Nephron (organoid): Measurements from ENCODE around the gene BDH1.
A peak's percentile ranks its signal among the peaks of the same experiment; 100 is the strongest.
"Not testable (repeated sequence)": the region's sequence is repeated elsewhere in the genome, so short reads cannot be mapped to it uniquely, and the experiment has no call there.

ENCODE experiments used
- H3K27ac Mint-ChIP-seq, 3 experiments: 2 replicates each; pipeline ENCODE4 v1.8.0; 2020; ENCODE audit warnings: mixed read lengths in 3 of 3, mild to moderate bottlenecking in 2 of 3, moderate library complexity in 1 of 3
- H3K27me3 Mint-ChIP-seq: 2 replicates; pipeline ENCODE4 v1.8.0; 2021; ENCODE audit warnings: low read depth, mild to moderate bottlenecking, moderate library complexity, mixed read lengths
- H3K36me3 Mint-ChIP-seq: 2 replicates; pipeline ENCODE4 v1.8.0; 2020; ENCODE audit warnings: low read depth, mixed read lengths
- H3K4me1 Mint-ChIP-seq: 2 replicates; pipeline ENCODE4 v1.8.0; 2020; ENCODE audit warnings: mixed read lengths
- H3K4me3 Mint-ChIP-seq, 3 experiments: 2 replicates each; pipeline ENCODE4 v1.8.0; 2020; ENCODE audit warnings: mild to moderate bottlenecking in 3 of 3, mixed read lengths in 3 of 3, moderate library complexity in 2 of 3
- H3K9me3 Mint-ChIP-seq: 2 replicates; pipeline ENCODE4 v1.8.0; 2020; ENCODE audit warnings: mixed read lengths
- CTCF ChIP-seq, 3 experiments: fragments of 200-600 bp; sonication (generic); IDR thresholded peaks; one replicate each; pipeline ENCODE4 v1.5.0; 2021; ENCODE audit warnings: antibody characterized with exemption in 3 of 3; ENCODE audit not compliant: unreplicated experiment in 3 of 3

Gene BDH1

DNA sequence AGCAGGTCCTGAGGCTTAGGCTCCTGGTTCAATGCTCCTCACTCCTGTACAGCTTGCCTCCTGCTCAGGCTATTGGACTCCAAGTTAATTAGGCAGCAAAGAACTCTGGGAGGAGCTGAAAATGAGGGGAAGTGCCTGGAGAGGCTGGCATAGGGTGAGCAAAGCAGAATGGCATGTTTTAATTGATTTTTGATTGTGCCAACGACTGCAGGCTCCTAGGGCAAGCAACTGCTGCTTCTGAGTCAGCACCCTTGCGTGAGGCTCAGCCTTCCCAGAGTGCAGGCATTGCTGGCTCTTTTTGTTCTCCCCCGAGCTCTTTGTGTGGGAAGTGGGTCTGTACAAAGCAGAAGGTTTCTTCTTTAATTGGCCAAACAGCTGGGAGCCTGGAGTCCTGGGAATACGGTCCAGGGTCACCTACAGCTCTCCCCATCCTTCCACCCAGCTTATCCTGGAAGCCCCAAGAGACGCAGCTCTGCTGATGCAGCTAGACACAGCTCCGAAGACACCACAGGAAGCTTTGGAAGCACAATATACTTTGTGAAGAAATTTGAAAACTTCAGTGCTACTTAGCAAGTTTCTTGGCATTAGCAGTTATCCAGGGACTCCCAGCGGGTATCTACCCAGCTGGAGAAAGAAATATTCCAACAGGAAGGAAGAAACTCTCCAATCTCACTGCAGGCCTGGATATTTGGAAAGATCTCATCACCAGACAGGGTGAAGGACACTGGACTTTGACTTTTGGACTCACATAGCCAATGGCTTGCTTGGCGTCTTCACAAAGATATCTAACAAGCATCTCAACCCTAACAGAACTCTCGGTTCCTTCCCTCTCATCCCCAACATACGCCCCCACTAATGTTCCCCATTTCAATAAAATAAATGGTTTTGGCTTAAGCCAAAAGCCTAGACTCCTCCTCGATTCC lies 76.8 kb downstream of the BDH1 start:
- Mint-ChIP-seq H3K9me3 (peaks cover 3% of the 10 kb centered on the region), H3K27ac (no peak overlapping the region), H3K27me3 (peaks cover 5% of the 10 kb centered on the region), H3K4me3 (no peak overlapping the region), H3K4me1 (peaks cover 2% of the 10 kb centered on the region), H3K36me3 (no peaks in the 10 kb centered on the region)
- TF ChIP-seq CTCF (IDR thresholded peaks at IDR 0.05; ENCODE audit: unreplicated experiment in 3 of 3), result no peak

- H3K36me3 Mint-ChIP-seq, H3K27ac Mint-ChIP-seq, H3K27me3 Mint-ChIP-seq, H3K9me3 Mint-ChIP-seq, H3K4me3 Mint-ChIP-seq: not testable (repeated sequence)
- peaks cover 13% of the 10 kb centered on the region for H3K4me1 Mint-ChIP-seq
These were observed 78.0 kb downstream of the BDH1 start for GRCh38 chr3:197477816-197478215.

- peaks cover 3% of the 10 kb centered on the region for H3K9me3 Mint-ChIP-seq
- H3K27ac Mint-ChIP-seq, result peak overlapping the region in 1 of 3 experiments; percentile 22
- H3K36me3 Mint-ChIP-seq, result no peaks in the 10 kb centered on the region
- no peak overlapping the region for H3K4me3 Mint-ChIP-seq
- peaks cover 25% of the 10 kb centered on the region for H3K4me1 Mint-ChIP-seq
- H3K27me3 Mint-ChIP-seq, result peaks cover 5% of the 10 kb centered on the region
- TF ChIP-seq CTCF (IDR thresholded peaks at IDR 0.05; ENCODE audit: unreplicated experiment in 3 of 3), result no peak
These were observed 79.7 kb downstream of the BDH1 start for GRCh38 chr3:197475997-197476525.

DNA sequence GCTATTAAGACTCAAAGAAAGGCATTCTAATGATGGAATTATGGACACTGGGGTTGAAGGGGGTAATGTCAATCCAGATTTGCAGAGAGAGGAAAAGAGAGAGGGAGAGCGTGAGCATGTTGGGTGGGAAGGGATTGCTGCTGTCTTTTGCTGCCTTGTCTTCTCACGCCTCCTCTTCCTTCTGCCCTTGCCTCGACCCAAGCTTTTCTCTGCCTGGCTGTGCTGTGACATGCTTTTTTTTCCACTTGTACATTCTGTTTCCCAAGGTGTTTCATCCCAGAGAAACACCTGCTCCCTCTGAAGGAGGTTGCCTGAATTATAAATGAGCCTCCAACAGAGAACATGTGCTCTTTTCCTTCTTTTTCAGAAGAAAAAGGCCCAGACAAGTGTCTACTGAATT lies 80.3 kb downstream of the BDH1 start:
- Mint-ChIP-seq H3K36me3 (no peaks in the 10 kb centered on the region), H3K27ac (peak overlapping the region in 2 of 3 experiments; percentile 22 to 74), H3K9me3 (peaks cover 3% of the 10 kb centered on the region), H3K4me3 (no peak overlapping the region), H3K27me3 (peaks cover 5% of the 10 kb centered on the region), H3K4me1 (peaks cover 30% of the 10 kb centered on the region)
- TF ChIP-seq CTCF (IDR thresholded peaks at IDR 0.05; ENCODE audit: unreplicated experiment in 3 of 3), result no peak

GRCh38 chr3:197472151-197472550 lies 83.6 kb downstream of the BDH1 start:
- peaks cover 58% of the 10 kb centered on the region for H3K4me1 Mint-ChIP-seq

More at GRCh38 chr3:197472151-197472550, 83.6 kb downstream of the BDH1 start:
- TF ChIP-seq CTCF (IDR thresholded peaks at IDR 0.05; ENCODE audit: unreplicated experiment in 3 of 3), result no peak
- H3K27ac Mint-ChIP-seq, result no peak overlapping the region
- no peaks in the 10 kb centered on the region for H3K9me3 Mint-ChIP-seq
- H3K27me3 Mint-ChIP-seq, result peaks cover 3% of the 10 kb centered on the region
- no peaks in the 10 kb centered on the region for H3K36me3 Mint-ChIP-seq
- no peak overlapping the region for H3K4me3 Mint-ChIP-seq
